Measurements from ENCODE around the gene TMED9.

TMED9 gene

GRCh38 chr5:177588413-177588909 is 3.5 kb upstream of the TMED9 start:
- DNase-seq (ENCODE audit: low spot score) = no peak
- TF ChIP-seq CTCF (IDR thresholded peaks at IDR 0.05; ENCODE audit: extremely low read depth, missing control alignments) = no peak

GRCh38 chr5:177590406-177590805 is 1.6 kb upstream of the TMED9 start:
- no peak for TF ChIP-seq CTCF (IDR thresholded peaks at IDR 0.05; ENCODE audit: extremely low read depth, missing control alignments)
- DNase-seq (ENCODE audit: low spot score) = no peak

- no peak for TF ChIP-seq CTCF (IDR thresholded peaks at IDR 0.05; ENCODE audit: extremely low read depth, missing control alignments)
- DNase-seq (ENCODE audit: low spot score) = no peak
Observed at GRCh38 chr5:177591690-177592009, 353 bp upstream of the TMED9 start.

GRCh38 chr5:177592905-177593304 is 902 bp downstream of the TMED9 start:
- DNase-seq (ENCODE audit: low spot score) = no peak
- no peak for TF ChIP-seq CTCF (IDR thresholded peaks at IDR 0.05; ENCODE audit: extremely low read depth, missing control alignments)

- no peak for DNase-seq (ENCODE audit: low spot score)
- TF ChIP-seq CTCF (IDR thresholded peaks at IDR 0.05; ENCODE audit: extremely low read depth, missing control alignments) = no peak
Observed at GRCh38 chr5:177593511-177593910, 1.5 kb downstream of the TMED9 start.

GRCh38 chr5:177594071-177594470 is 2.1 kb downstream of the TMED9 start:
- DNase-seq (ENCODE audit: low spot score) = no peak
- TF ChIP-seq CTCF (IDR thresholded peaks at IDR 0.05; ENCODE audit: extremely low read depth, missing control alignments) = no peak

GRCh38 chr5:177595026-177595585 is 3.1 kb downstream of the TMED9 start:
- no peak for TF ChIP-seq CTCF (IDR thresholded peaks at IDR 0.05; ENCODE audit: extremely low read depth, missing control alignments)

More at GRCh38 chr5:177595026-177595585, 3.1 kb downstream of the TMED9 start:
- no peak for DNase-seq (ENCODE audit: low spot score)
